Activated naive CD8-positive, alpha-beta T cell treated with anti-CD3 and anti-CD28 coated beads, Interleukin-2, amount 50 U/mL, for 24 hours (primary cell): ENCODE data around the gene TJP3.
"Not testable (repeated sequence)": the region's sequence is repeated elsewhere in the genome, so short reads cannot be mapped to it uniquely, and the experiment has no call there.

Experiments
- ATAC-seq: fragments of 150-1000 bp; cut with Tn5 transposase; one replicate; pipeline ENCODE4 v1.10.0; 2021
- DNase-seq: peaks from one replicate; pipeline ENCODE4 v3.0.0; 2021
- H3K27ac Mint-ChIP-seq: one replicate; pipeline ENCODE4 v1.8.0; 2021; ENCODE audit warnings: mild to moderate bottlenecking, mixed read lengths
- H3K27me3 Mint-ChIP-seq: one replicate; pipeline ENCODE4 v1.8.0; 2021; ENCODE audit warnings: mixed read lengths
- H3K36me3 Mint-ChIP-seq: one replicate; pipeline ENCODE4 v1.8.0; 2021; ENCODE audit warnings: low read depth, mixed read lengths
- H3K4me1 Mint-ChIP-seq: one replicate; pipeline ENCODE4 v1.8.0; 2021; ENCODE audit warnings: mixed read lengths
- H3K4me3 Mint-ChIP-seq: one replicate; pipeline ENCODE4 v1.8.0; 2021; ENCODE audit warnings: mild to moderate bottlenecking, moderate library complexity, mixed read lengths
- H3K9me3 Mint-ChIP-seq: one replicate; pipeline ENCODE4 v1.8.0; 2021; ENCODE audit warnings: mixed read lengths

The TJP3 gene, protein sequence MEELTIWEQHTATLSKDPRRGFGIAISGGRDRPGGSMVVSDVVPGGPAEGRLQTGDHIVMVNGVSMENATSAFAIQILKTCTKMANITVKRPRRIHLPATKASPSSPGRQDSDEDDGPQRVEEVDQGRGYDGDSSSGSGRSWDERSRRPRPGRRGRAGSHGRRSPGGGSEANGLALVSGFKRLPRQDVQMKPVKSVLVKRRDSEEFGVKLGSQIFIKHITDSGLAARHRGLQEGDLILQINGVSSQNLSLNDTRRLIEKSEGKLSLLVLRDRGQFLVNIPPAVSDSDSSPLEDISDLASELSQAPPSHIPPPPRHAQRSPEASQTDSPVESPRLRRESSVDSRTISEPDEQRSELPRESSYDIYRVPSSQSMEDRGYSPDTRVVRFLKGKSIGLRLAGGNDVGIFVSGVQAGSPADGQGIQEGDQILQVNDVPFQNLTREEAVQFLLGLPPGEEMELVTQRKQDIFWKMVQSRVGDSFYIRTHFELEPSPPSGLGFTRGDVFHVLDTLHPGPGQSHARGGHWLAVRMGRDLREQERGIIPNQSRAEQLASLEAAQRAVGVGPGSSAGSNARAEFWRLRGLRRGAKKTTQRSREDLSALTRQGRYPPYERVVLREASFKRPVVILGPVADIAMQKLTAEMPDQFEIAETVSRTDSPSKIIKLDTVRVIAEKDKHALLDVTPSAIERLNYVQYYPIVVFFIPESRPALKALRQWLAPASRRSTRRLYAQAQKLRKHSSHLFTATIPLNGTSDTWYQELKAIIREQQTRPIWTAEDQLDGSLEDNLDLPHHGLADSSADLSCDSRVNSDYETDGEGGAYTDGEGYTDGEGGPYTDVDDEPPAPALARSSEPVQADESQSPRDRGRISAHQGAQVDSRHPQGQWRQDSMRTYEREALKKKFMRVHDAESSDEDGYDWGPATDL

GRCh38 chr19:3708207-3708931, at the start of gene TJP3:
TJP3 (plus strand) TSS chr19:3708384; CDS start chr19:3728433, 20,049 bp downstream.
- ATAC-seq (no peak), DNase-seq (no peak)
- H3K4me1 Mint-ChIP-seq: peaks cover 4% of the 10 kb centered on the region
- no peaks in the 10 kb centered on the region for H3K9me3 Mint-ChIP-seq
- peaks cover 7% of the 10 kb centered on the region for H3K27me3 Mint-ChIP-seq
- H3K4me3 Mint-ChIP-seq: no peak within 1 kb of the TSS
- no peak within 1 kb of the TSS for H3K27ac Mint-ChIP-seq
- H3K36me3 Mint-ChIP-seq: no peaks in the 10 kb centered on the region

GRCh38 chr19:3658870-3659745, 49.1 kb upstream of the TJP3 start:
- Mint-ChIP-seq H3K27ac (no peak overlapping the region), H3K4me1 (no peaks in the 10 kb centered on the region), H3K9me3 (no peaks in the 10 kb centered on the region), H3K4me3 (no peak overlapping the region), H3K36me3 (peaks cover 8% of the 10 kb centered on the region), H3K27me3 (no peaks in the 10 kb centered on the region)
- ATAC-seq: no peak
- DNase-seq: no peak

DNA sequence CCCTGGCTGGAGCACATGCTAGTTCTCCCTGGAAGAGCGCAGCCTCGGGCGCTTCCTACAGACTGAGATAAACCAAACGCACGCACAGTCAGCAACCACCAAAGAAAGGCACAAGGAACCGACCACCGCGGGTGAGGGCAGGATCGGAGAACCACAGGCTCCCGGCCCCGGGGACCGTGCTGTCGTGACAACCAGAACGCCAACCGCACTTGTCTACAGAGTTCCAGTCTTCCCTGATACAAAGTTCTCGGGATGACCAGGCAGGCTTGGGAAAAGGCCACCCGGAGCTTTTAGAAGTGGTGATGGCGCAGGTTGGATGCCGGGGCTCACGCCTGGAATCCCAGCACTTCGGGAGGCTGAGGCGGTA, 48.5 kb upstream of the TJP3 start:
- DNase-seq (no peak), ATAC-seq (no peak)
- H3K4me1 Mint-ChIP-seq: no peaks in the 10 kb centered on the region
- H3K27me3 Mint-ChIP-seq: no peaks in the 10 kb centered on the region
- H3K9me3 Mint-ChIP-seq: no peaks in the 10 kb centered on the region
- no peak overlapping the region for H3K27ac Mint-ChIP-seq
- peaks cover 8% of the 10 kb centered on the region for H3K36me3 Mint-ChIP-seq
- no peak overlapping the region for H3K4me3 Mint-ChIP-seq

DNA sequence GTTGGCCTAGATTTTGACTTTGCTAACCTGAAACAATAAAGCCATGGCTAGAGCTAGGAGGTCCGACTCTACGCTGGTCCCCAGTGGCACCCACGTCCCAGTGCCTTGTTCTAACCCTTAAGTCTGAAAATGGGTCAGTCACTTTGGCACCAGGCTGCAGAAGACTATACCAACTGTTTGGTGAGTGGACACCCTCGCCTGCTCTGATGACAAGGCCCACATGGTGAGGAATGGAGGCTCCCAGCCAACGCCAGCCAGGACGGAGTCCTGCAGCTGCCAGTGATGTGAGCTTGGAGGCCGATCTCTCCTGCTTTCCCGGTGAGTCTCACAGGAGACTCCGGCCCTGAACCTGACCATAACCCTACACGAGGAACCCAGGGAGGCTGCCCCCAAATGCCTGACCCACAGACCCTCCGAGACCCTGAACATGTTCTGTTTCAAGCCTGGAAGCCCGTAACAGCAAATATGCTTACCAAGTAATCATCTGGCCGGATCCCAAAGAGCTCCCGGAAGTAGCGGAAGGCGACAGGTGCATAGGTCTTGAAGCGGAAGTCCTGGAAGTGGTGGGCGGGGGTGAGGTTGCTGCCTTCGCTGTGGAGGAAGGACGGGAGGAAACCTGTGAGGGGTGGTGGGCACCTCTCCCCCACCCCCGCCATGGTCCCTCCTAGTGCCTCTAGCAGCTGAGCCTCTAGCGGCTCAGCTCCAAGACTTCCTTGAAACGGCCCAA, 47.5 kb upstream of the TJP3 start:
- Mint-ChIP-seq H3K4me3 (no peak overlapping the region), H3K27me3 (no peaks in the 10 kb centered on the region), H3K9me3 (no peaks in the 10 kb centered on the region), H3K36me3 (peaks cover 8% of the 10 kb centered on the region), H3K27ac (no peak overlapping the region), H3K4me1 (no peaks in the 10 kb centered on the region)
- DNase-seq: no peak
- no peak for ATAC-seq

DNA sequence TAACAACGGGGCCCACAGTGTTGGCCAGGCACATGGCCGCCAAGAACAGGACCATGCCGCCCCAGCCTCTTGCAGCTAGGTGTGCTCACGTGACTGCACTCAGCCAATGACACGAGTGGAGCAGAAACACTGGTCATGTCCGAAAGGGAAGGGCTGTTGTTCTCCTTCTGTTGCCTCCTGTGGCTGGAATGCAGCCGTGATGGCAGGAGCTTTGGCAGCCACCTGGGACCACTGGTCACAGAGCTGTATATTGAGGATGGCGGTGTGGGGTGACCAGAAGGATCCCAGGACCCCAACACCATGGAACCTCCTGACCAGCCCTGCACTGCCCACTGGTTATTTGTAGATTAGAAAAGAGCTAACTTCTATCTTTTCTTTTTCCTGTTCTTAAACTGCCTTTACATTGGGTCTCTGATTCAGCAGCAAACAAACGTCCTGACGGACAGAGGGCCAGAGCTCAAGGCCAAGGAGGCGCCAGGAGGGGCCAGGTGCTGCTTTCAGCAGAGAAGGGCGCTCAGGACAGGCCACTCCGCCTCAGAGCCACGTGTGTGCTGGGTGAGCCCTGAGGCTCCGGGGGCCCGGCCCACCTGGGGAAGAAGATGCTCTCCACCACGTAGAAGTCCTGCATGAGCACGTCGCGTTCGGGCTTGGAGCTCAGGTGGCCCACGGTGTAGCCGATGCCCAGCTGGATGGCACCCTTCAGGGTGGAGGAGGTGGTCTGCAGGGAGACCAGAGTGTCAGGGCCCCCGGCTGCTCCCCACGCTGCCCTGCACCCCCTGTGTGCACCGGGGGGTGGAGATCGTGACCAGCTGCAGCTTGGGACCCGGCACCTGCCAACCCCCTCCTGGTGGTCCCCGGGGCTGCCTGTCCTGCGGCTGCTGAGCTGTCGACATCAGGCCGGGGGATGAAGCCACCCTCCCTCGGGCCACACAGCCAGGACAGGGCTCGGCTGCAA, 46.6 kb upstream of the TJP3 start:
- Mint-ChIP-seq H3K36me3 (peaks cover 11% of the 10 kb centered on the region), H3K4me1 (peaks cover 5% of the 10 kb centered on the region), H3K27ac (no peak overlapping the region), H3K4me3 (no peak overlapping the region), H3K9me3 (no peaks in the 10 kb centered on the region), H3K27me3 (no peaks in the 10 kb centered on the region)
- ATAC-seq (no peak), DNase-seq (no peak)

DNA sequence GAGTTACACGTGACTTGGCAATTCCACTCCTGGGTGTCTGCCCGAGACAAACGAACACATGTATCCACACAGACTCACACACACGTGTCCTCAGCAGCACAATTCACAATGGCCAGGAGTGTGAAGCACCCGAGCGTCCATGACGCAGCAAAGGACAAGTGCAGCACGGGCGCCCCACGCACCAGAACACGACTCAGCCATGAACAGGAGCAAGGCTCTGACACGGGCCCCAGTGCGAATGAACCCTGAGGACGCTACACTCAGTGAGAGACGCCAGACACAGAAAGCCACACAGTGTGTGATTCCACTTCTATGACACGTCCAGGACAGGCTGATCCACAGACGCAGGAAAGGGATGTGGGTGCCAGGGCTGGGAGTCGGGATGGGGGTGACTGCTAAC, 44.3 kb upstream of the TJP3 start:
- Mint-ChIP-seq H3K4me1 (peaks cover 7% of the 10 kb centered on the region), H3K9me3 (no peaks in the 10 kb centered on the region), H3K36me3 (peaks cover 4% of the 10 kb centered on the region), H3K27me3 (no peaks in the 10 kb centered on the region), H3K27ac (no peak overlapping the region), H3K4me3 (no peak overlapping the region)
- DNase-seq (no peak), ATAC-seq (no peak)

GRCh38 chr19:3664879-3665642, 43.1 kb upstream of the TJP3 start:
- Mint-ChIP-seq H3K4me1 (peaks cover 15% of the 10 kb centered on the region), H3K27me3 (no peaks in the 10 kb centered on the region), H3K36me3 (peaks cover 4% of the 10 kb centered on the region), H3K4me3 (no peak overlapping the region), H3K27ac (no peak overlapping the region), H3K9me3 (no peaks in the 10 kb centered on the region)
- DNase-seq (no peak), ATAC-seq (no peak)

DNA sequence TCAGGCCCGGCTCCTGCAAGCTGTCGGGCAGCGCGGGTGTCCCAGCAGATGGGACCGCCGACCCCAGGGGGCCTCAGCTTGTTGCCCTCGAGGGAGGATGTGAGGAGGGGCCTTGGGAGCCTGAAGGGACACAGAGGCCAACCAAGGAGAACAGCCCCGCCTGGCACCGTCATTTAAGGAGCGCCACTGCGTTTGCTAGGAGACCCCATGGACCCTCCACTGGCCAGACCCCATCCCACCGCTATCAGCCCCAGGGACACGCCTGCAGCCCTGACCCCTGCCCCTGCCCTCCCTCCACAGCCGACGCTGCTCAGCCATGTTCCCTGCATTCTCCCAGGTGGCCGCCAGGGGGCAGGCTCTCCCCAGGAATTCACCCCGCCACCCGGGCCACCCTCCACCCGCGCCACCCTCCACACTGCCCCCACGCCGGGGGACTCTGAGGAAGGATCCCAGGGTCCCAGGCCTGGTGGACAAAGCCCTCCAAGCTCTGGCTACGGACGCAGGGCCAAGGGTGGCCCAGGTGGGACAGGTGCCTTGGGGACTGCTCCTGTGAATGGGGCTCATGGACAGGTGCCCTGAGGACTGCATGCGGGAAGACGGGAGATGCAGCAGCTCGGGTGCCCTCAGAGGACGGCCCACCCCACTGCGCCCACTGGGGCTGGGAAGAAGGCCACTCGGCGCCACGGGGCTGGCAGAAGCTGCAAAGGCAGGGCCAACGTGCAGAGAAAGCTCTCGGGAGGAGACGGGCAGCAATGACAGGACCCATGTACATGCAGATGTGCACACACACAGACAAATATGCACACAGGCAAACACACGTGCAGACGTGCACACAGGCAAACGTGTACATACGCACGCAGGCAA, 42.3 kb upstream of the TJP3 start:
- ATAC-seq (peak; percentile 44), DNase-seq (peak; percentile 82)
- no peak overlapping the region for H3K4me3 Mint-ChIP-seq
- peaks cover 4% of the 10 kb centered on the region for H3K36me3 Mint-ChIP-seq
- H3K4me1 Mint-ChIP-seq: peaks cover 23% of the 10 kb centered on the region
- no peaks in the 10 kb centered on the region for H3K9me3 Mint-ChIP-seq
- no peaks in the 10 kb centered on the region for H3K27me3 Mint-ChIP-seq
- no peak overlapping the region for H3K27ac Mint-ChIP-seq

DNA sequence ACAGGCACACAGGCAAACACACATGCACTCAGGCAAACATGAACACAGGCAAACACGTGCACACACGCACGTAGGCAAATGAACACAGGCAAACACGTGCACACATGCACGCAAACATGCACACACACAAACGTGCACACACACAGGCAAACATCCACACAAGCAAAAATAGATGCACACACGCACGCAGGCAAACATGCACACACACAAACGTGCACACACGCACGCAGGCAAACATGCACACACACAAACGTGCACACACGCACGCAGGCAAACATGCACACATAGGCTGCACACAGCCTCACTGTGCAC, 41.7 kb upstream of the TJP3 start:
- H3K4me1 Mint-ChIP-seq: peaks cover 28% of the 10 kb centered on the region
- H3K9me3 Mint-ChIP-seq, H3K27ac Mint-ChIP-seq, ATAC-seq, H3K4me3 Mint-ChIP-seq, DNase-seq, H3K27me3 Mint-ChIP-seq, H3K36me3 Mint-ChIP-seq: not testable (repeated sequence)

DNA sequence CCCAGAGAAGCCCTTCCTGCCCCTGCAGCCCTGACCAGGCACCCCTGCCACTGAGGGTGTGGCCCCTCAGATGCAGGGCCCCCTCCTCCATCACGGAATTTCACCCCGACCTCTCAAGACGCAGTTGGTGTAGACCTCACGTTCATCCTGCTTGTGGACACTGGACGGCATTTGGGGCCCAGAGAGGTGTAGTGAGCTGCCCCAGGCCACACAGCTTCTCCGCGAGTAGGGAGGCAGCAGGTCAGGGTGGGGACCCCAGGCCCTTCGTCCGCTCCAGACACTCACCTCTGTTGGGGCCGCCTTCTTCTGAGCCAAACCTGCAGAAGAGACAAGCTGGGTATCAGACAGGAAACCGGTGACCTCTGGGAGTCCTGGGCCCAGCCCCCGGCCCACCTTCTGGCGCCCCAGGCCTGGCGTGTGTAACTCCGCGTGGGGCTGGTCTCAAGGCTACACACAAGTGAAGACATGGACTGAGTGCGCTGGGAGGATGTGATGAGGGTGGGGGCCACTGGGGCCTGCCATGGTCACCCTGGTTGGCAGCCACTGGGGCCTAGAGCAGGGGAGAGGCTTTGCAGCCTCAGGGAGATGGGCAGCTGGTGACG, 41.0 kb upstream of the TJP3 start:
- Mint-ChIP-seq H3K27me3 (no peaks in the 10 kb centered on the region), H3K9me3 (no peaks in the 10 kb centered on the region), H3K36me3 (peaks cover 4% of the 10 kb centered on the region), H3K27ac (no peak overlapping the region), H3K4me1 (peaks cover 34% of the 10 kb centered on the region), H3K4me3 (no peak overlapping the region)
- ATAC-seq (no peak), DNase-seq (no peak)

DNA sequence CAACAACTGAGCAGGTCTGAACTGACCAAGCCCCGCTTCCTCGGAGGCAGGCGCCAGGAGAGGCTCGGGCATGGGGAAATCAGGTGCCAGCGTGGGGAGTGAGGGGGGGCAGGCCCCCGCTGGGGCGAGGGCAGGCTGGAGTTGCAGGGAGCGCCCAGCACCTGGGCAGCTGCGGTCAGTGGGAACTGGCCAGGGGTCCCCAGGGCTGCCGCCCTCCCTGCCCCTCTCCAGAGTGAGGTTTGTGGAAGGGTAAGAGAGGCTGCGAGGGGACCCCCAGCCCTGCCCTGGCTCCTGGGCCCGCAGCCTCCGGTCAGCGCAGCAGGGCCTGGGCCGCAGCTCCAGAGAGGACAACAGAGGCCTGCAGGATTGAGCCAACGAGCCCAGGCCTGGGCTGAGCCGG, 40.4 kb upstream of the TJP3 start:
- no peak overlapping the region for H3K27ac Mint-ChIP-seq
- H3K27me3 Mint-ChIP-seq: no peaks in the 10 kb centered on the region
- peaks cover 4% of the 10 kb centered on the region for H3K36me3 Mint-ChIP-seq
- no peaks in the 10 kb centered on the region for H3K9me3 Mint-ChIP-seq
- peaks cover 38% of the 10 kb centered on the region for H3K4me1 Mint-ChIP-seq
- ATAC-seq (no peak), DNase-seq (no peak)
- no peak overlapping the region for H3K4me3 Mint-ChIP-seq
